Gastrocnemius medialis (tissue), 4 donors: ENCODE data around the gene CLN3.

Source experiments
- POLR2A ChIP-seq, 2 donors: fragments of 450-650 bp; IDR thresholded peaks; one replicate each; pipeline ENCODE4 v1.6.1; 2017; ENCODE audit warnings: antibody characterized with exemption in 2 of 2, mild to moderate bottlenecking in 2 of 2, moderate library complexity in 2 of 2
- TF ChIP-seq, protein P1 (sequence below), 5 experiments: fragments of 450-650 bp in 3 of 5; fragments of 200-600 bp in 2 of 5; sonication (generic) in 2 of 5; IDR thresholded peaks in 4 of 5; conservative IDR thresholded peaks in 1 of 5; 1 replicate in 4 of 5; 2 replicates in 1 of 5; pipeline ENCODE4 v1.5.1; 2016 to 2019; ENCODE audit warnings: antibody characterized with exemption in 5 of 5, mild to moderate bottlenecking in 3 of 5, moderate library complexity in 3 of 5

- TF ChIP-seq, protein P1, sequence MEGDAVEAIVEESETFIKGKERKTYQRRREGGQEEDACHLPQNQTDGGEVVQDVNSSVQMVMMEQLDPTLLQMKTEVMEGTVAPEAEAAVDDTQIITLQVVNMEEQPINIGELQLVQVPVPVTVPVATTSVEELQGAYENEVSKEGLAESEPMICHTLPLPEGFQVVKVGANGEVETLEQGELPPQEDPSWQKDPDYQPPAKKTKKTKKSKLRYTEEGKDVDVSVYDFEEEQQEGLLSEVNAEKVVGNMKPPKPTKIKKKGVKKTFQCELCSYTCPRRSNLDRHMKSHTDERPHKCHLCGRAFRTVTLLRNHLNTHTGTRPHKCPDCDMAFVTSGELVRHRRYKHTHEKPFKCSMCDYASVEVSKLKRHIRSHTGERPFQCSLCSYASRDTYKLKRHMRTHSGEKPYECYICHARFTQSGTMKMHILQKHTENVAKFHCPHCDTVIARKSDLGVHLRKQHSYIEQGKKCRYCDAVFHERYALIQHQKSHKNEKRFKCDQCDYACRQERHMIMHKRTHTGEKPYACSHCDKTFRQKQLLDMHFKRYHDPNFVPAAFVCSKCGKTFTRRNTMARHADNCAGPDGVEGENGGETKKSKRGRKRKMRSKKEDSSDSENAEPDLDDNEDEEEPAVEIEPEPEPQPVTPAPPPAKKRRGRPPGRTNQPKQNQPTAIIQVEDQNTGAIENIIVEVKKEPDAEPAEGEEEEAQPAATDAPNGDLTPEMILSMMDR (IDR thresholded peaks at IDR 0.05 in 4 of 5, conservative IDR thresholded peaks at IDR 0.05 in 1 of 5), result no peak
- TF ChIP-seq POLR2A (IDR thresholded peaks at IDR 0.05), result no peak
Measured at GRCh38 chr16:28537076-28537475, 45.2 kb upstream of the CLN3 start.
